GM12873 (cell line): ENCODE measurements around the gene C8B.

ENCODE experiments used
- TF ChIP-seq, protein P1 (sequence below): IDR thresholded peaks from 2 replicates; pipeline ENCODE4 v1.5.1; 2012; ENCODE audit warnings: low read depth, mild to moderate bottlenecking, moderate library complexity, low read length, control low read depth; ENCODE audit not compliant: insufficient read depth; ENCODE audit errors: missing control alignments

The C8B gene

DNA sequence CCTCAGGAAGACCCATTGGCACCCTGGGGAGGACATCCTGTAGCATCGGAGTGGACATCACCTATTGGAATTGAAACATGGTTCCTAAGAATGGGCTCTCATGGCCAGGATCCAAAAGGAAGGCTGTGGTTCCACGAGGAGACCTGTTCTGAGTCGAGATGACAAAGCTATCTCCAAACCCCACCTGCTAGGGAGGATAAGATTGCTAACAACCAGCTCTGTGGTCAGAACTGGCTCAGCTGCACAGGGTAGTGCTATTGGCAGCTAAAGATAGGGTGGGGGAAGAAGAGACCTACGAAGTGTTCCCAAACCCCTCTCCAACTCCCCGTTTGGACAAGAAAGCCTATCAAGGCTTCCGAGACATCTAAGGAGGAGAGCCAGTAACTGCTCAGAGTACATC lies 17.7 kb upstream of the C8B start:
- TF ChIP-seq, protein P1, sequence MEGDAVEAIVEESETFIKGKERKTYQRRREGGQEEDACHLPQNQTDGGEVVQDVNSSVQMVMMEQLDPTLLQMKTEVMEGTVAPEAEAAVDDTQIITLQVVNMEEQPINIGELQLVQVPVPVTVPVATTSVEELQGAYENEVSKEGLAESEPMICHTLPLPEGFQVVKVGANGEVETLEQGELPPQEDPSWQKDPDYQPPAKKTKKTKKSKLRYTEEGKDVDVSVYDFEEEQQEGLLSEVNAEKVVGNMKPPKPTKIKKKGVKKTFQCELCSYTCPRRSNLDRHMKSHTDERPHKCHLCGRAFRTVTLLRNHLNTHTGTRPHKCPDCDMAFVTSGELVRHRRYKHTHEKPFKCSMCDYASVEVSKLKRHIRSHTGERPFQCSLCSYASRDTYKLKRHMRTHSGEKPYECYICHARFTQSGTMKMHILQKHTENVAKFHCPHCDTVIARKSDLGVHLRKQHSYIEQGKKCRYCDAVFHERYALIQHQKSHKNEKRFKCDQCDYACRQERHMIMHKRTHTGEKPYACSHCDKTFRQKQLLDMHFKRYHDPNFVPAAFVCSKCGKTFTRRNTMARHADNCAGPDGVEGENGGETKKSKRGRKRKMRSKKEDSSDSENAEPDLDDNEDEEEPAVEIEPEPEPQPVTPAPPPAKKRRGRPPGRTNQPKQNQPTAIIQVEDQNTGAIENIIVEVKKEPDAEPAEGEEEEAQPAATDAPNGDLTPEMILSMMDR = no peak

DNA sequence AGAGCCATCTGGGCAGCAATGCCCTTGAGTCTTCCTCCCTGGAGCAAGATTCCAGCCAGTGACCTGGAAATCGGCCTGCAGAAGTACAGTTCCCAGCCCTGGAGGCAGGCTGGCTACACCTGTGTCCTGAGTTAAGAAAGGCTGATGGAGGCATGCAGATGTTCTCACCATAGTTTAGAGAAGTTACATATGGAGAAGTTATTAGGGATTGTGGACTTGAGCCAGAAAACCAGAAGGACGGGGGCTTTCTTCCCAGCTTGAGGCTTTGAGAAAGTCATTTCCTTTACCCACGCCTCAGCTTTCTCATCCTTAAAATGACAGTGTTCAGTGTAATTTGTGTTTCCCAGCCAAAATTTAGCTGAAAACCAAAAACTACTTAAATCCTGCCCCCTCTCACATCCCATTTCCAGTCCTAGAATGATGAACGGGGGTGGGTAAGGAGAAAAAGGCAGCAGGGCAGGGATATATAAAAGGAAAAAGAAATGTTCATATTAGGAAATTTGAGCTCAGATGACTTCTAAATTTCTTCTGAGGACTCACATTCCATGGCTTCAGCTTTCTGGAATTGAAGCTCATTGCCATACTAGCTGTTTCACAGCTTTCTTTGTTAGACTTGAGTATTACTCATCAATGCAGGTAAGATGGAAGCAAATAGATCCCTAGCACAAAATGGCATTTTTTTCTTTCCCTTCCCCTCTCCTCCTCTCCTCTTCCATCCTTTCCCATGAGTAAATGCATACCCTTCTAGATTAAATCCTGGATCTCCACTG lies 14.4 kb upstream of the C8B start:
- TF ChIP-seq, protein P1 = no peak

DNA sequence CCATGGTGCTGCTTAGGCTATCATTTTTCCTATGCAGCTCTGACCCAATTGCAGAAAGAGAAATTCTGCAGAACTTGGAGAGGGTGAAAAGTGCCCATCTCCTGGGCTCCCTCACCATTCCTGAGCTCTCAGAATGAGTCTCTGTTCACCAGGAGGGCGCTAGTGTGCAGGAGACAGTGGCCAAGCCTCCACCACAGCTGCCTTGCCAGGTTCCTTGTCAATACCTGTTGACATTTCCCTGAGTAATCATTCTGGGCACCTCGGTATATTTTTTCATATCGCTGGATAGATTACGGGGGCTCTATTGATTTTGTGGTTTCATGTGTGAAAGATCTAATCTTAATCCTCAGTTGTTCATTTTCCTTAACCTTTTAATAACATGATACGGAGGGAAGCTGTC lies 13.0 kb upstream of the C8B start:
- TF ChIP-seq, protein P1 = no peak

DNA sequence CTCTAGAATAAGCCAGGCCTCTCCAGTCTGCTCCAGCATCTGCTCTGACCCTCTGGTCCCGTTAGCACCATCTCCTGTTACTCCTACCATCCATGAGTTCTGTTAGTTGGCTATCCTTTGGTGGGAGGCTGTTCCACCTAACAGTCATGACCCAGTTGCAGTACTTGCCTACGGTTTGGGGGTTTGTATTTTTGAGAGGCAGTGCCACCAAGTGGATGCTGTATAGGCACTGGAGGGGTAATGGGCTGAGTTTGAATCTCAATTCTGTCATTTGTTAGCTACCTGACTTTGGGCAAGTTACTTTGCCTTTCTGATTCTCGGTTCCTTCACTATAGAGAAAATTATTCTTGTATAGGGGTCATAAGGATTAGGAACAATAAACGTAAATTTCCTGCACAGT lies 12.1 kb upstream of the C8B start:
- TF ChIP-seq, protein P1 = no peak

DNA sequence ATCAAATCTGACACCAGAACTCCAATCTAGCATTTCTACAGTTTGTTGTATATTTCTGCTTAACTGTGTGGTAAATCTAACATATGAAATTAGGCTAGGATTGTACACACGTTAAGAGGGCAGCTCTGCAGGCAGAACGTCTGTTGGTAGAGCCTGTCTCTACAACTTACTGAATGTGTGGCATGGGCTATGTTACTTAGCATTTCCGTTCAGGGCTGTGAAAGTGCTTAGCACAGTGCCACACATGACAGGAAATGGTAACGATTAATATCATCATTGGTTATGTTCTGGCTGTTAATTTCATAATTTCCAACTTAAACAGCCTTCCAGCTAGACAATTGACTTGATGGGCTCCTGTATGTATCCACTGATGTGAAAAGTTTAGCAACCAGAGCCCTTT lies 9.6 kb upstream of the C8B start:
- TF ChIP-seq, protein P1 = no peak

DNA sequence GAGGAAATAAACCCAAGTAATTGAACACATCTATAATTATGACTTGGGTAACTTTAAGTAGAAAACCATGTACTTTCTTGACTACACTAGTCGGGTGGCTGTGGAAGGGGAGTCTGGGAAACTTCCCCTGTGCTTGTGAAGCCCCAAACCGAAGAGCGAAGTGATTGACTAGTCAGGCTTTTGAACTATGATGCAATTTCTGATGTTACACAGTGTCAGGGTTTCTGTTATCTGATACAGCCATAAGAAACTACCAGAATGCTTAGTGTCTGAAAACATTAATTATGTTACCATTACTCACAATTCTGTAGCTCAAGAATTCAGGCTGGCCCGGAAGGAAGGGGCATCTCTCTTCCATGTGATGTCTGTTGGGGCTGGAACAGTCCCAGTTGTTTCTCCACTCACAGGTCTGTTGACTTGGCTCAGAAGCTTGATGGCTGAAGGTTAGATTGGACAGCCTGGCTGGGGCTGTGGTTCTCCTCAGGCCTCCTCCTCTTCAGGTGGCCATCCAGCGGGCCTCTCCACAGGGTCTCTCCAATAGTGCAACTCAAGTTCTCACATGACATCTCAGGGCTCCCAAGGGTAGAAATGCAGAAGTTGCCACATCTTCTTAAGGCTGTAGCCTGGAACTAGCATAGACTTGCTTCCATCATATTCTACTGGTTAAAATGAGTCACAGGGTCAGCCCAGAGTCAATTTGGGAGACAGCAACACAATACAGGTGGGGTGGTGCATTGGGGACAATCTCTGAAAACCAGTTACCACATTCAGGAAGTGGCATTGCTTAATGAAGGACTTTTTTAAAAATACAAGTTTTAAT lies 8.3 kb upstream of the C8B start:
- TF ChIP-seq, protein P1 = no peak

DNA sequence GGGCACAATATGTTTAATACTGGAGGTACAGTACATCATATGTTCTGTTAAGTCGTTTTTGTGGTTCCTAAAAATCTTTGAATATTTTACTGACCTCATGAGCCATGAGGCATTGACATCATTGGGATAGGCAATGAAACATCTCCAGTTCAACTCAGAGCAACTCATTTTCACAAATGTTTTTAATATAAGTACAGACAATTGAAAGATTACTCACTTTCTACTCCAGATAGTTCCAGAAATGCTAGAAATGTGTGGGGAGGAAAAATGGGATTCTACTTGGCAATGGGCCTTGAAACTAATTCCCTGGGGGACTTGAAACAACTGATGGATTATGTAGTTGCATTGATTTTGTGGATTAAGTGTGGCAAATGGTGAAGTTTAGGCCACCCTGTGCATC lies 7.2 kb upstream of the C8B start:
- TF ChIP-seq, protein P1 = no peak
